A549 (cell line): Measurements from ENCODE around the gene HERC4. TPM values are rescaled to one million over a fixed set of nuclear protein-coding genes. Genes with fewer than 3 reads are reported as not detected.

ENCODE experiments used
- ATAC-seq, 2 experiments: fragments of 200-7000 bp in 1 of 2; fragments of >200 bp in 1 of 2; cut with Nextera tagmentation in 1 of 2; cut with Tn5 transposase in 1 of 2; 3 replicates each; pipeline versions ENCODE4 v1.8.0 to v1.9.1; 2018 to 2020; ENCODE audit warnings: mild to moderate bottlenecking in 1 of 2, moderate library complexity in 1 of 2
- CTCF ChIA-PET: fragments of 300-600 bp; sonication (Branson Sonifier 250); formaldehyde crosslinking; extraction: SDS; loops from one replicate; lab custom pipeline; 2021; ENCODE audit warnings: antibody characterized with exemption, inconsistent platforms; lab: Yijun Ruan, JAX
- POLR2A ChIA-PET: fragments of 350-600 bp; formaldehyde crosslinking; extraction: SDS; loops from one replicate; lab custom pipeline; 2021; ENCODE audit warnings: antibody characterized with exemption, inconsistent platforms; lab: Yijun Ruan, JAX
- DNase-seq, 2 experiments: peaks; one replicate each; pipeline versions ENCODE4 v3.0.0 to v3.0.0-alpha.2; 2011 to 2016; ENCODE audit warnings: low read depth in 1 of 2, low spot score in 1 of 2
- FAIRE-seq: peaks from 2 replicates; lab custom pipeline; 2011; peaks lifted over from hg19 to GRCh38; lab: Jason Lieb, UNC
- H3K27ac ChIP-seq, 2 experiments: fragments of >200 bp; sonication (Bioruptor Twin); formaldehyde crosslinking; 3 replicates each; pipeline ENCODE4 v1.5.1; 2016 to 2017
- H3K4me1 ChIP-seq: fragments of >200 bp; sonication (Bioruptor Twin); formaldehyde crosslinking; 3 replicates; pipeline ENCODE4 v1.6.1; 2016
- H3K4me2 ChIP-seq: fragments of >200 bp; sonication (Bioruptor Twin); formaldehyde crosslinking; 3 replicates; pipeline ENCODE4 v1.6.1; 2016
- H3K4me3 ChIP-seq: fragments of >200 bp; sonication (Bioruptor Twin); formaldehyde crosslinking; 3 replicates; pipeline ENCODE4 v1.5.1; 2016
- H3K9me3 ChIP-seq: fragments of >200 bp; sonication (Bioruptor Twin); formaldehyde crosslinking; 3 replicates; pipeline ENCODE4 v1.6.1; 2016
- BHLHE40 ChIP-seq: IDR thresholded peaks from 2 replicates; pipeline ENCODE4 v1.6.1; 2012; ENCODE audit warnings: low read depth, low read length, inconsistent platforms
- CEBPB ChIP-seq, 2 experiments: fragments of >200 bp in 1 of 2; sonication (Bioruptor Twin) in 1 of 2; formaldehyde crosslinking in 1 of 2; IDR thresholded peaks; 2 replicates each; pipeline ENCODE4 v1.6.1; 2012 to 2016
- EP300 ChIP-seq, 2 experiments: fragments of >200 bp; sonication (Bioruptor Twin); formaldehyde crosslinking; IDR thresholded peaks; 2 replicates in 1 of 2; 3 replicates in 1 of 2; pipeline ENCODE4 v1.6.1; 2016 to 2017
- ESRRA ChIP-seq: fragments of 150-350 bp; IDR thresholded peaks from 2 replicates; pipeline ENCODE4 v1.6.1; 2014; ENCODE audit warnings: mild to moderate bottlenecking, low read length, borderline replicate concordance
- FOSB ChIP-seq: fragments of 250-450 bp; sonication (Bioruptor Pico); IDR thresholded peaks from 2 replicates; pipeline ENCODE4 v1.5.0; 2020; ENCODE audit warnings: mild to moderate bottlenecking, moderate library complexity
- HDAC2 ChIP-seq: fragments of 200-600 bp; sonication (generic); IDR thresholded peaks from 2 replicates; pipeline ENCODE4 v1.6.1; 2016
- HOXB13 ChIP-seq: fragments of 250-450 bp; sonication (Bioruptor Pico); IDR thresholded peaks from 2 replicates; pipeline ENCODE4 v1.5.0; 2020; ENCODE audit warnings: low read depth, mild to moderate bottlenecking, moderate library complexity
- MYC ChIP-seq: IDR thresholded peaks from 2 replicates; pipeline ENCODE4 v1.6.1; 2012; ENCODE audit warnings: mild to moderate bottlenecking, inconsistent platforms, low read length, improper control_type of control experiment, borderline replicate concordance
- NPAS2 ChIP-seq: fragments of 250-450 bp; sonication (Bioruptor Pico); IDR thresholded peaks from 2 replicates; pipeline ENCODE4 v1.8.0; 2022; ENCODE audit warnings: mild to moderate bottlenecking, moderate library complexity, borderline replicate concordance
- PHF8 ChIP-seq: fragments of 200-600 bp; sonication (generic); IDR thresholded peaks from 2 replicates; pipeline ENCODE4 v1.6.1; 2016; ENCODE audit warnings: low read depth, mild to moderate bottlenecking, antibody characterized with exemption, moderate library complexity, borderline replicate concordance
- RAD21 ChIP-seq, 2 experiments: fragments of >200 bp in 1 of 2; sonication (Bioruptor Twin) in 1 of 2; formaldehyde crosslinking in 1 of 2; IDR thresholded peaks in 1 of 2; conservative IDR thresholded peaks in 1 of 2; 2 replicates in 1 of 2; 3 replicates in 1 of 2; pipeline ENCODE4 v1.6.1; 2012 to 2018; ENCODE audit warnings: inconsistent platforms in 1 of 2
- RCOR1 ChIP-seq: fragments of 150-350 bp; IDR thresholded peaks from 2 replicates; pipeline ENCODE4 v1.6.1; 2014; ENCODE audit warnings: antibody characterized with exemption, low read length, low read depth
- RFX5 ChIP-seq: fragments of 450-650 bp; IDR thresholded peaks from 2 replicates; pipeline ENCODE4 v1.7.1; 2014; ENCODE audit warnings: antibody characterized with exemption, mild to moderate bottlenecking, moderate library complexity
- SMC3 ChIP-seq: fragments of >200 bp; sonication (Bioruptor Twin); formaldehyde crosslinking; IDR thresholded peaks from 3 replicates; pipeline ENCODE4 v1.6.1; 2018; ENCODE audit warnings: inconsistent platforms
- TFCP2L1 ChIP-seq: fragments of 250-450 bp; sonication (Bioruptor Pico); IDR thresholded peaks from 2 replicates; pipeline ENCODE4 v1.5.0; 2021; ENCODE audit warnings: mild to moderate bottlenecking
- ZC3H11A ChIP-seq: fragments of 450-650 bp; IDR thresholded peaks from 2 replicates; pipeline ENCODE4 v1.6.1; 2014; ENCODE audit warnings: antibody characterized with exemption, mild to moderate bottlenecking
- ZFP36 ChIP-seq: fragments of 450-650 bp; IDR thresholded peaks from 2 replicates; pipeline ENCODE4 v1.6.1; 2014; ENCODE audit warnings: borderline replicate concordance; ENCODE audit not compliant: partially characterized antibody
- WGBS: methylation state at CpG from one replicate; pipeline ENCODE4 v1.1.6; 2017; ENCODE audit errors: missing lambda C conversion rate; 5-methylcytosine and 5-hydroxymethylcytosine counted together
- polyA plus RNA-seq, 4 experiments: library from polyadenylated mRNA; depleted of rRNA in 3 of 4; stranded (reverse); fragments of >200 nt; fragmentation: RNase III in 1 of 4; extraction: RNeasy Plus Mini Kit Qiagen cat#74134 plus additional on column Dnase treatment in 1 of 4; gene quantifications; 2 replicates in 3 of 4; 3 replicates in 1 of 4; pipeline ENCODE4 v1.2.3, GENCODE V29; 2011 to 2017
- TF ChIP-seq, protein P1 (sequence below): fragments of 250-450 bp; sonication (Bioruptor Pico); IDR thresholded peaks from 2 replicates; pipeline ENCODE4 v1.5.0; 2021; ENCODE audit warnings: mild to moderate bottlenecking, moderate library complexity, borderline replicate concordance
- TF ChIP-seq, protein P2 (sequence below): IDR thresholded peaks from 2 replicates; pipeline ENCODE4 v1.6.1; 2012
- TF ChIP-seq, protein P3 (sequence below): IDR thresholded peaks from 2 replicates; pipeline ENCODE4 v1.6.1; 2012; ENCODE audit warnings: low read depth, borderline replicate concordance
- TF ChIP-seq, protein P4 (sequence below): fragments of >200 bp; sonication (Bioruptor Twin); formaldehyde crosslinking; IDR thresholded peaks from 2 replicates; pipeline ENCODE4 v1.6.1; 2016
- TF ChIP-seq, protein P5 (sequence below): fragments of 450-650 bp; IDR thresholded peaks from 2 replicates; pipeline ENCODE4 v1.6.1; 2014; ENCODE audit warnings: antibody characterized with exemption

The HERC4 gene
- polyA plus RNA-seq, 2 of the 4 experiments (the other 2 are of a cell fraction): 43.2 to 51.3 TPM

DNA sequence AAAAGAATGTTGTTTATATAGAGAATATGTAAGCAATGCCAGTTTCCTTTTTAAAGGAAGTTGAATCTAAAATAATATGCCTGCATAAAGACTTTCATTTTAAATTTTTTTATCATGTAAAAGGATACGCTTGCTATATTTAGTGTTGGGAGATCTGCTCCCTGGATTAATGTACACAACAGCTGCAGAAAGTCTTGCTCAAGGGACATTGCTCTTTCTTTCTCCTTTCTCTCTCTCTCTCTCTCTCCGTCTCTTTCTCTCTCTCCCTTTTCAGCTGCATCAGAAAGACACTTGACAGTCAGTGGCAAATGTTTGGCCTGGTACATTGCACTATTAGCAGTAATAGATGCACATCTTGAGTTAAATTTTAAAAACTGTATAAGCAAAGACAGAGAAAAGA, 34.9 kb upstream of the HERC4 start:
- TF ChIP-seq TFCP2L1 (CRISPR knock-in tag) (no peak), ZC3H11A (no peak), MYC (no peak), RCOR1 (no peak), SMC3 (no peak), NPAS2 (no peak), RAD21 (conservative IDR thresholded peaks at IDR 0.05 in 1 of 2, IDR thresholded peaks at IDR 0.05 in 1 of 2) (no peak), RFX5 (no peak), HDAC2 (no peak), EP300 (IDR thresholded peaks at IDR 0.05) (no peak), CEBPB (IDR thresholded peaks at IDR 0.05) (no peak), BHLHE40 (no peak), FOSB (CRISPR knock-in tag) (no peak)
- TF ChIP-seq, protein P1, sequence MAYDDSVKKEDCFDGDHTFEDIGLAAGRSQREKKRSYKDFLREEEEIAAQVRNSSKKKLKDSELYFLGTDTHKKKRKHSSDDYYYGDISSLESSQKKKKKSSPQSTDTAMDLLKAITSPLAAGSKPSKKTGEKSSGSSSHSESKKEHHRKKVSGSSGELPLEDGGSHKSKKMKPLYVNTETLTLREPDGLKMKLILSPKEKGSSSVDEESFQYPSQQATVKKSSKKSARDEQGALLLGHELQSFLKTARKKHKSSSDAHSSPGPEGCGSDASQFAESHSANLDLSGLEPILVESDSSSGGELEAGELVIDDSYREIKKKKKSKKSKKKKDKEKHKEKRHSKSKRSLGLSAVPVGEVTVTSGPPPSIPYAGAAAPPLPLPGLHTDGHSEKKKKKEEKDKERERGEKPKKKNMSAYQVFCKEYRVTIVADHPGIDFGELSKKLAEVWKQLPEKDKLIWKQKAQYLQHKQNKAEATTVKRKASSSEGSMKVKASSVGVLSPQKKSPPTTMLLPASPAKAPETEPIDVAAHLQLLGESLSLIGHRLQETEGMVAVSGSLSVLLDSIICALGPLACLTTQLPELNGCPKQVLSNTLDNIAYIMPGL: no peak
- TF ChIP-seq, protein P2, sequence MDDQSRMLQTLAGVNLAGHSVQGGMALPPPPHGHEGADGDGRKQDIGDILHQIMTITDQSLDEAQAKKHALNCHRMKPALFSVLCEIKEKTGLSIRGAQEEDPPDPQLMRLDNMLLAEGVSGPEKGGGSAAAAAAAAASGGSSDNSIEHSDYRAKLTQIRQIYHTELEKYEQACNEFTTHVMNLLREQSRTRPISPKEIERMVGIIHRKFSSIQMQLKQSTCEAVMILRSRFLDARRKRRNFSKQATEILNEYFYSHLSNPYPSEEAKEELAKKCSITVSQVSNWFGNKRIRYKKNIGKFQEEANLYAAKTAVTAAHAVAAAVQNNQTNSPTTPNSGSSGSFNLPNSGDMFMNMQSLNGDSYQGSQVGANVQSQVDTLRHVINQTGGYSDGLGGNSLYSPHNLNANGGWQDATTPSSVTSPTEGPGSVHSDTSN: no peak
- TF ChIP-seq, protein P3, sequence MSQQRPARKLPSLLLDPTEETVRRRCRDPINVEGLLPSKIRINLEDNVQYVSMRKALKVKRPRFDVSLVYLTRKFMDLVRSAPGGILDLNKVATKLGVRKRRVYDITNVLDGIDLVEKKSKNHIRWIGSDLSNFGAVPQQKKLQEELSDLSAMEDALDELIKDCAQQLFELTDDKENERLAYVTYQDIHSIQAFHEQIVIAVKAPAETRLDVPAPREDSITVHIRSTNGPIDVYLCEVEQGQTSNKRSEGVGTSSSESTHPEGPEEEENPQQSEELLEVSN: no peak
- Histone ChIP-seq H3K4me2 (peak overlapping the region; percentile 49), H3K4me3 (no peak overlapping the region), H3K9me3 (no peaks in the 10 kb centered on the region), H3K4me1 (peaks cover 44% of the 10 kb centered on the region), H3K27ac (0 out of 6 replicates have a peak overlapping the region, but pooled peaks of 1 of the 2 experiments have one; percentile 10)
- ChIA-PET CTCF (interaction anchor here (0.6 to 2.3 kb wide), 3 partner anchors 8 to 310 kb away, joined by 3 to 9 read pairs (median 6); no protein-coding TSS in a partner anchor), POLR2A (no interaction called here)
- ATAC-seq (0 out of 6 replicates have a peak, but pooled peaks of 1 of the 2 experiments have one; percentile 8), DNase-seq (no peak), FAIRE-seq (peak; percentile 43)
- WGBS: 57% methylated on average over 2 of the region's 2 CpGs

DNA sequence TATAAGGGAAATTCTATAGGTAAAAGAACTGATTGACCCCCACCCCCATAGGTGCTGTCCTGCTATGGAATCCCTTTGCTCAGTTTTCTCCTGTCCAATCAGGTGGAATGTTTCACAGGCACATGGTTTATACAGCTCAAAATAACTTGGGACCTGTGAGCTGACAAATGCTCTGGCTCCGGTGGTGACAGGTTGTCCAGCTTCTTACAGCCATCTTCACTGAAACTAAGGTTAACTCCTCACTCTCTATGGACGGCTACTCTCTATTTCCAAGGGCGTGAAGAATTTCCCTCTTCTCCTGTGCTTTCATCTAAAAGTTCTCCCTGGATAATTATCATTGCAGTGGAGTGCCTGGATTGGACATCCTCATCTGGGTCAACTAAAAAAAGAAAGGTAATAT, 34.2 kb upstream of the HERC4 start, which contains the start of gene MYPN:
MYPN (plus strand) TSS at position 158 of the 400 bp plus-strand sequence. CDS start 11,951 bp downstream, outside the sequence.
- ChIA-PET CTCF (interaction anchor here (1.1 to 1.2 kb wide), 2 partner anchors 13 to 30 kb away, joined by 3 to 7 read pairs; no protein-coding TSS in a partner anchor), POLR2A (no interaction called here)
- Histone ChIP-seq H3K4me1 (peaks cover 48% of the 10 kb centered on the region), H3K27ac (peak within 1 kb of the TSS; percentile 10 to 38; a peak in 1 of 6 replicates), H3K9me3 (no peaks in the 10 kb centered on the region), H3K4me2 (peak within 1 kb of the TSS; percentile 49), H3K4me3 (no peak within 1 kb of the TSS)
- 85% methylated on average over 3 of the region's 3 CpGs for WGBS
- ATAC-seq (peak in 1 of 2 experiments; percentile 42; a peak in 3 of 6 replicates), DNase-seq (no peak), FAIRE-seq (no peak)
- TF ChIP-seq ZFP36 (no peak), RAD21 (conservative IDR thresholded peaks at IDR 0.05 in 1 of 2, IDR thresholded peaks at IDR 0.05 in 1 of 2) (no peak), RCOR1 (no peak), HOXB13 (CRISPR knock-in tag) (no peak), MYC (no peak), PHF8 (no peak), ESRRA (no peak), HDAC2 (no peak)
- TF ChIP-seq, protein P3: no peak
- TF ChIP-seq, protein P4, sequence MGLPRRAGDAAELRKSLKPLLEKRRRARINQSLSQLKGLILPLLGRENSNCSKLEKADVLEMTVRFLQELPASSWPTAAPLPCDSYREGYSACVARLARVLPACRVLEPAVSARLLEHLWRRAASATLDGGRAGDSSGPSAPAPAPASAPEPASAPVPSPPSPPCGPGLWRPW: no peak
- TF ChIP-seq, protein P5, sequence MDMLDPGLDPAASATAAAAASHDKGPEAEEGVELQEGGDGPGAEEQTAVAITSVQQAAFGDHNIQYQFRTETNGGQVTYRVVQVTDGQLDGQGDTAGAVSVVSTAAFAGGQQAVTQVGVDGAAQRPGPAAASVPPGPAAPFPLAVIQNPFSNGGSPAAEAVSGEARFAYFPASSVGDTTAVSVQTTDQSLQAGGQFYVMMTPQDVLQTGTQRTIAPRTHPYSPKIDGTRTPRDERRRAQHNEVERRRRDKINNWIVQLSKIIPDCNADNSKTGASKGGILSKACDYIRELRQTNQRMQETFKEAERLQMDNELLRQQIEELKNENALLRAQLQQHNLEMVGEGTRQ: no peak
